ENCODE data around the gene ATP2B3.

ATP2B3 gene

GRCh38 chrX:153578200-153578835 lies 60.9 kb downstream of the ATP2B3 start:
- H3K9me2 ChIP-seq (replicated peaks; ENCODE audit: low read depth, low read length) = no peaks in the 10 kb centered on the region
- H3K4me3 ChIP-seq (ENCODE audit: low read length, poor library complexity, severe bottlenecking) = no peak overlapping the region
- no peaks in the 10 kb centered on the region for H3K36me3 ChIP-seq (ENCODE audit: insufficient read depth, low read length)
- H3K4me2 ChIP-seq (ENCODE audit: low read depth, low read length, poor library complexity, severe bottlenecking) = no peak overlapping the region
- peaks cover 9% of the 10 kb centered on the region for H3K4me1 ChIP-seq (ENCODE audit: insufficient read depth, low read length, poor library complexity, severe bottlenecking)
- H3K79me2 ChIP-seq (ENCODE audit: insufficient read depth, low read length) = no peaks in the 10 kb centered on the region
- no peaks in the 10 kb centered on the region for H3K9me3 ChIP-seq (ENCODE audit: insufficient read depth, low read depth, low read length)
- H3F3A ChIP-seq (ENCODE audit: low read depth) = peaks cover 5% of the 10 kb centered on the region; the same call in 1 of the 2 replicates
- H2AFZ ChIP-seq (ENCODE audit: low read length) = no peak overlapping the region
- no peak overlapping the region for H3K9ac ChIP-seq (ENCODE audit: low read depth, low read length, poor library complexity, severe bottlenecking)
- TF ChIP-seq EZH2phosphoT487 (IDR thresholded peaks at IDR 0.05; ENCODE audit: borderline replicate concordance) = no peak
- TF ChIP-seq CTCF (conservative IDR thresholded peaks at IDR 0.05; ENCODE audit: low read length) = peak; percentile 26
- H3K27me3 ChIP-seq (ENCODE audit: insufficient read depth, low read length, poor library complexity, severe bottlenecking) = no peaks in the 10 kb centered on the region
- H4K20me1 ChIP-seq (ENCODE audit: insufficient read depth, low read length, poor library complexity, severe bottlenecking) = no peaks in the 10 kb centered on the region

- Histone ChIP-seq H3K4me1 (ENCODE audit: insufficient read depth, low read length, poor library complexity, severe bottlenecking) (peaks cover 13% of the 10 kb centered on the region), H3F3A (ENCODE audit: low read depth) (peaks cover 5% of the 10 kb centered on the region; the same call in 1 of the 2 replicates), H3K36me3 (ENCODE audit: insufficient read depth, low read length) (no peaks in the 10 kb centered on the region), H2AFZ (ENCODE audit: low read length) (no peak overlapping the region), H4K20me1 (ENCODE audit: insufficient read depth, low read length, poor library complexity, severe bottlenecking) (no peaks in the 10 kb centered on the region), H3K4me2 (ENCODE audit: low read depth, low read length, poor library complexity, severe bottlenecking) (no peak overlapping the region), H3K9ac (ENCODE audit: low read depth, low read length, poor library complexity, severe bottlenecking) (no peak overlapping the region), H3K79me2 (ENCODE audit: insufficient read depth, low read length) (no peaks in the 10 kb centered on the region), H3K27me3 (ENCODE audit: insufficient read depth, low read length, poor library complexity, severe bottlenecking) (no peaks in the 10 kb centered on the region), H3K9me3 (ENCODE audit: insufficient read depth, low read depth, low read length) (no peaks in the 10 kb centered on the region), H3K4me3 (ENCODE audit: low read length, poor library complexity, severe bottlenecking) (no peak overlapping the region), H3K9me2 (replicated peaks; ENCODE audit: low read depth, low read length) (no peaks in the 10 kb centered on the region)
- TF ChIP-seq EZH2phosphoT487 (IDR thresholded peaks at IDR 0.05; ENCODE audit: borderline replicate concordance) = no peak
- no peak for TF ChIP-seq CTCF (conservative IDR thresholded peaks at IDR 0.05; ENCODE audit: low read length)
These were observed 61.4 kb downstream of the ATP2B3 start for GRCh38 chrX:153578889-153579288.

- Histone ChIP-seq H3K36me3 (ENCODE audit: insufficient read depth, low read length) (no peaks in the 10 kb centered on the region), H3K9ac (ENCODE audit: low read depth, low read length, poor library complexity, severe bottlenecking) (no peak overlapping the region), H3K4me1 (ENCODE audit: insufficient read depth, low read length, poor library complexity, severe bottlenecking) (peaks cover 13% of the 10 kb centered on the region), H3K79me2 (ENCODE audit: insufficient read depth, low read length) (no peaks in the 10 kb centered on the region), H4K20me1 (ENCODE audit: insufficient read depth, low read length, poor library complexity, severe bottlenecking) (no peaks in the 10 kb centered on the region), H3K4me2 (ENCODE audit: low read depth, low read length, poor library complexity, severe bottlenecking) (no peak overlapping the region), H3K9me3 (ENCODE audit: insufficient read depth, low read depth, low read length) (no peaks in the 10 kb centered on the region), H3F3A (ENCODE audit: low read depth) (peaks cover 5% of the 10 kb centered on the region; the same call in 1 of the 2 replicates), H2AFZ (ENCODE audit: low read length) (no peak overlapping the region), H3K9me2 (replicated peaks; ENCODE audit: low read depth, low read length) (no peaks in the 10 kb centered on the region), H3K27me3 (ENCODE audit: insufficient read depth, low read length, poor library complexity, severe bottlenecking) (no peaks in the 10 kb centered on the region), H3K4me3 (ENCODE audit: low read length, poor library complexity, severe bottlenecking) (no peak overlapping the region)
- TF ChIP-seq CTCF (conservative IDR thresholded peaks at IDR 0.05; ENCODE audit: low read length) (no peak; the same call in 1 of the 2 replicates), EZH2phosphoT487 (IDR thresholded peaks at IDR 0.05; ENCODE audit: borderline replicate concordance) (no peak)
These were observed 63.4 kb downstream of the ATP2B3 start for GRCh38 chrX:153580700-153581386.
